PC-3 (cell line): Measurements from ENCODE around the gene USO1. TPM values are rescaled to one million over a fixed set of nuclear protein-coding genes. Genes with fewer than 3 reads are reported as not detected.

ENCODE experiments used
- ATAC-seq: fragments of 200-7000 bp; cut with Tn5 transposase; 2 replicates; pipeline ENCODE4 v1.9.1; 2020; ENCODE audit warnings: mild to moderate bottlenecking, moderate library complexity
- BruUV-seq: library from RNA; stranded (reverse); fragments of 400-500 nt; replicated peaks from 2 replicates; lab custom pipeline; 2021; lab: Mats Ljungman, UMichigan
- CTCF ChIA-PET: fragments of 300-600 bp; sonication (Branson Sonifier 250); formaldehyde crosslinking; loops from one replicate; lab custom pipeline; 2022; ENCODE audit warnings: antibody characterized with exemption; lab: Charles Lee
- POLR2A ChIA-PET: fragments of 300-600 bp; sonication (Branson Sonifier 250); formaldehyde crosslinking; loops from one replicate; lab custom pipeline; 2022; ENCODE audit warnings: antibody characterized with exemption; ENCODE audit not compliant: unreplicated experiment; lab: Charles Lee
- DNase-seq: peaks from one replicate; pipeline ENCODE4 v3.0.0-alpha.2; 2015
- H2AFZ ChIP-seq: fragments of 300-600 bp; sonication (generic); 2 replicates; pipeline ENCODE4 v1.6.0; 2016; ENCODE audit warnings: antibody characterized with exemption, low read length
- H3F3A ChIP-seq: fragments of 300-600 bp; sonication (generic); one replicate; pipeline ENCODE4 v1.6.0; 2017; ENCODE audit warnings: antibody characterized with exemption, low read length, control low read depth, mild to moderate bottlenecking; ENCODE audit not compliant: unreplicated experiment
- H3K27ac ChIP-seq: fragments of 300-600 bp; sonication (generic); 2 replicates; pipeline ENCODE4 v1.5.1; 2016; ENCODE audit warnings: mild to moderate bottlenecking, low read length
- H3K27me3 ChIP-seq: fragments of 300-600 bp; sonication (generic); 2 replicates; pipeline ENCODE4 v1.6.1; 2016; ENCODE audit warnings: low read length, mixed read lengths
- H3K36me3 ChIP-seq: fragments of 300-600 bp; sonication (generic); 2 replicates; pipeline ENCODE4 v1.6.1; 2016; ENCODE audit warnings: low read depth, mixed run types, low read length, mixed read lengths
- H3K4me1 ChIP-seq: fragments of 300-600 bp; sonication (generic); 2 replicates; pipeline ENCODE4 v1.5.1; 2016; ENCODE audit warnings: low read length; ENCODE audit not compliant: insufficient read depth
- H3K4me2 ChIP-seq: fragments of 300-600 bp; sonication (generic); 2 replicates; pipeline ENCODE4 v1.6.0; 2016; ENCODE audit warnings: low read length
- H3K4me3 ChIP-seq: fragments of 300-600 bp; sonication (generic); 2 replicates; pipeline ENCODE4 v1.5.1; 2016; ENCODE audit warnings: mild to moderate bottlenecking, low read length, mixed read lengths
- H3K79me2 ChIP-seq: fragments of 300-600 bp; sonication (generic); 2 replicates; pipeline ENCODE4 v1.6.1; 2017; ENCODE audit warnings: low read length, mixed read lengths
- H3K9ac ChIP-seq: fragments of 300-600 bp; sonication (generic); 2 replicates; pipeline ENCODE4 v1.6.0; 2016; ENCODE audit warnings: mild to moderate bottlenecking, low read length
- H3K9me2 ChIP-seq: fragments of 300-600 bp; sonication (generic); replicated peaks from 2 replicates; pipeline ENCODE4 v1.6.1; 2016; ENCODE audit warnings: mixed run types, low read length, mixed read lengths
- H3K9me3 ChIP-seq: fragments of 300-600 bp; sonication (generic); 2 replicates; pipeline ENCODE4 v1.6.1; 2016; ENCODE audit warnings: low read length, mixed read lengths
- H4K20me1 ChIP-seq: fragments of 300-600 bp; sonication (generic); 2 replicates; pipeline ENCODE4 v1.6.1; 2016; ENCODE audit warnings: low read length, mixed read lengths
- CTCF ChIP-seq: fragments of 300-600 bp; sonication (generic); conservative IDR thresholded peaks from 2 replicates; pipeline ENCODE4 v1.5.1; 2017; ENCODE audit warnings: antibody characterized with exemption, low read depth, mild to moderate bottlenecking, low read length
- EZH2 ChIP-seq: fragments of 300-600 bp; sonication (generic); IDR thresholded peaks from one replicate; pipeline ENCODE4 v1.6.1; 2017; ENCODE audit warnings: antibody characterized with exemption, mild to moderate bottlenecking, low read length; ENCODE audit not compliant: unreplicated experiment
- EZH2phosphoT487 ChIP-seq: fragments of 300-600 bp; sonication (generic); IDR thresholded peaks from 2 replicates; pipeline ENCODE4 v1.6.1; 2018; ENCODE audit warnings: mild to moderate bottlenecking, antibody characterized with exemption, low read length, borderline replicate concordance
- intact Hi-C: fragments of 100-400 bp; cut with micrococcal nuclease; formaldehyde crosslinking; loops from 2 replicates; pipeline ENCODE4 v1.9.0; 2023
- total RNA-seq: library from RNA; depleted of rRNA; stranded (reverse); fragments of >200 nt; gene quantifications from 2 replicates; pipeline ENCODE4 v1.2.3, GENCODE V29; 2014

USO1 gene
- total RNA-seq, 1 experiment from 2014 or later, result 34.3 TPM

- ATAC-seq, result no peak
Observed at GRCh38 chr4:75698162-75698962, 26.0 kb upstream of the USO1 start.

GRCh38 chr4:75698963-75699228 lies 25.5 kb upstream of the USO1 start:
- no peak overlapping the region for H3K9ac ChIP-seq
- no peak overlapping the region for H3K27ac ChIP-seq
- no peaks in the 10 kb centered on the region for H3K9me3 ChIP-seq
- no peaks in the 10 kb centered on the region for H3K9me2 ChIP-seq
- H3K4me2 ChIP-seq, result no peak overlapping the region
- no peaks in the 10 kb centered on the region for H4K20me1 ChIP-seq
- H3K4me3 ChIP-seq, result no peak overlapping the region
- H3F3A ChIP-seq, result no peaks in the 10 kb centered on the region
- no peaks in the 10 kb centered on the region for H3K79me2 ChIP-seq
- BruUV-seq, result no TSS peak
- H3K27me3 ChIP-seq, result no peaks in the 10 kb centered on the region
- ChIA-PET POLR2A (no interaction called here), CTCF (no interaction called here)
- H2AFZ ChIP-seq, result no peak overlapping the region
- H3K4me1 ChIP-seq, result no peaks in the 10 kb centered on the region
- H3K36me3 ChIP-seq, result no peaks in the 10 kb centered on the region
- TF ChIP-seq CTCF (no peak), EZH2phosphoT487 (no peak), EZH2 (no peak)
- intact Hi-C loops, result no loop called here
- no peak for DNase-seq
- no peak for ATAC-seq

More at GRCh38 chr4:75698162-75698962, 26.0 kb upstream of the USO1 start:
- DNase-seq, result no peak
- Histone ChIP-seq H3F3A (no peaks in the 10 kb centered on the region), H3K79me2 (no peaks in the 10 kb centered on the region), H3K27me3 (no peaks in the 10 kb centered on the region), H2AFZ (no peak overlapping the region), H3K4me3 (no peak overlapping the region), H3K4me1 (no peaks in the 10 kb centered on the region), H3K4me2 (no peak overlapping the region), H3K9me3 (no peaks in the 10 kb centered on the region), H3K9me2 (no peaks in the 10 kb centered on the region), H3K27ac (no peak overlapping the region), H4K20me1 (no peaks in the 10 kb centered on the region), H3K9ac (no peak overlapping the region), H3K36me3 (no peaks in the 10 kb centered on the region)
- ChIA-PET CTCF (no interaction called here), POLR2A (no interaction called here)
- TF ChIP-seq EZH2 (no peak), EZH2phosphoT487 (no peak), CTCF (no peak)
- no TSS peak for BruUV-seq
- intact Hi-C loops, result no loop called here

- Histone ChIP-seq H3K9ac (no peak overlapping the region), H3K27me3 (no peaks in the 10 kb centered on the region), H4K20me1 (no peaks in the 10 kb centered on the region), H3K4me1 (no peaks in the 10 kb centered on the region), H3K9me3 (no peaks in the 10 kb centered on the region), H3K4me3 (no peak overlapping the region), H3K79me2 (no peaks in the 10 kb centered on the region), H3K36me3 (no peaks in the 10 kb centered on the region), H3F3A (no peaks in the 10 kb centered on the region), H3K27ac (no peak overlapping the region), H2AFZ (no peak overlapping the region), H3K9me2 (no peaks in the 10 kb centered on the region), H3K4me2 (no peak overlapping the region)
- ChIA-PET POLR2A (no interaction called here), CTCF (no interaction called here)
- ATAC-seq (no peak), DNase-seq (no peak)
- no TSS peak for BruUV-seq
- TF ChIP-seq EZH2phosphoT487 (no peak), EZH2 (no peak), CTCF (no peak)
- intact Hi-C loops, result no loop called here
Observed at GRCh38 chr4:75699299-75699698, 25.1 kb upstream of the USO1 start.
